NCI-H82 treated with DMSO at 0.1 percent for 48 hours (cell line): ENCODE data around the gene AGK.
"Not testable (repeated sequence)": the region's sequence is repeated elsewhere in the genome, so short reads cannot be mapped to it uniquely, and the experiment has no call there.

Experiments
- DNase-seq: peaks from one replicate; lab custom pipeline; 2025; ENCODE audit not compliant: unreplicated experiment; lab: John Stamatoyannopoulos, UW

The AGK gene

GRCh38 chr7:141674171-141674671 is 123.0 kb downstream of the AGK start:
- DNase-seq: no peak

GRCh38 chr7:141674702-141675101 is 123.5 kb downstream of the AGK start:
- DNase-seq: no peak

- no peak for DNase-seq
These were observed 124.4 kb downstream of the AGK start for GRCh38 chr7:141675436-141676215.

- no peak for DNase-seq
These were observed 125.4 kb downstream of the AGK start for GRCh38 chr7:141676618-141677017.

GRCh38 chr7:141679014-141679413 is 127.8 kb downstream of the AGK start:
- DNase-seq: no peak

- no peak for DNase-seq
These were observed 134.2 kb downstream of the AGK start for GRCh38 chr7:141685285-141686023.

GRCh38 chr7:141686074-141686473 is 134.9 kb downstream of the AGK start:
- no peak for DNase-seq

- DNase-seq: no peak
These were observed 135.5 kb downstream of the AGK start for GRCh38 chr7:141686670-141687069.

GRCh38 chr7:141688043-141688442 is 136.8 kb downstream of the AGK start:
- DNase-seq: no peak

GRCh38 chr7:141689072-141689825 is 138.0 kb downstream of the AGK start:
- not testable (repeated sequence) for DNase-seq

GRCh38 chr7:141691540-141691939 is 140.3 kb downstream of the AGK start:
- no peak for DNase-seq

GRCh38 chr7:141691961-141692360 is 140.8 kb downstream of the AGK start:
- no peak for DNase-seq

GRCh38 chr7:141693082-141693481 is 141.9 kb downstream of the AGK start:
- DNase-seq: no peak

- DNase-seq: no peak
These were observed 144.6 kb downstream of the AGK start for GRCh38 chr7:141695803-141696289.

- DNase-seq: no peak
These were observed 145.1 kb downstream of the AGK start for GRCh38 chr7:141696348-141696747.

GRCh38 chr7:141697211-141697871 is 146.1 kb downstream of the AGK start:
- DNase-seq: no peak

- no peak for DNase-seq
These were observed 147.2 kb downstream of the AGK start for GRCh38 chr7:141698247-141699015.

- no peak for DNase-seq
These were observed 148.7 kb downstream of the AGK start for GRCh38 chr7:141699860-141700259.

GRCh38 chr7:141700296-141700847 is 149.2 kb downstream of the AGK start:
- no peak for DNase-seq
